Measurements from ENCODE around the gene MGAT1. TPM values are rescaled to one million over a fixed set of nuclear protein-coding genes. Genes with fewer than 3 reads are reported as not detected.

Gene MGAT1
- total and polyA plus RNA-seq, 10 donors, result 61.2 to 270 (median 224) TPM

DNA sequence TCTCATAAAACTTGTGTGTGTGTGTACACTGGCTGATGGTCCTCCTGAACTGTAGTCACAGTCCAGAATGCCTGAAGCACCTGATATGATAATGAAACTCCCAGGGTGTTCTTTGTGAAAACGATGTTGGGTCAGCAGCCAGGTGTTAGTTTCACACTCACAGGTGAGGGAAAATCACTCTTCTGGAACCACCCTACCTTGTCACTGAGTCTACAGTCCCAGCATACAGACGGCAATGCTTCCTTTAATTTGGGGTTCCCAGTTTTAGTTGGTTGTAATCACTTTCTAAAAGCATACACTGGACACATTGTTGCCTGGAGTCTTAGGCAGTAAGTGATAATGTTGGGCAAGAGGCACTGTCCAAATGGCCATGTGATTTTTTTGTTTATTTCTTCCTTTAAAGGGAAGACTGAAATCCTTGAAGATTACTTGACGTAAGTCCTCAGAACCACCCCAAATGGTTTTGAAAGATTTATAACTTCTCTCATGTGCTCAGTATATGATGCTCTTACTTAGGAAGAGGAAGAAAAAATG lies 18.2 kb upstream of the MGAT1 start:
- Histone ChIP-seq H3K36me3 (no peaks in the 10 kb centered on the region), H3K4me3 (no peak overlapping the region), H3K27me3 (replicated peaks in 1 of 7) (no peaks in the 10 kb centered on the region), H3K4me1 (peaks cover 20 to 58% (median 39%) of the 10 kb centered on the region in 6 donors), H3K27ac (peak overlapping the region; percentile 10 to 81 (median 70)), H3K9me3 (no peaks in the 10 kb centered on the region)
- intact Hi-C loops (cut with DNase I; ENCODE audit: low total_unique reads), result no loop called here
- WGBS, 5 donors, result 50 to 61% (median 55%) methylated on average over 3 of the region's 3 CpGs
- no peak for DNase-seq
- TF ChIP-seq, protein P1, sequence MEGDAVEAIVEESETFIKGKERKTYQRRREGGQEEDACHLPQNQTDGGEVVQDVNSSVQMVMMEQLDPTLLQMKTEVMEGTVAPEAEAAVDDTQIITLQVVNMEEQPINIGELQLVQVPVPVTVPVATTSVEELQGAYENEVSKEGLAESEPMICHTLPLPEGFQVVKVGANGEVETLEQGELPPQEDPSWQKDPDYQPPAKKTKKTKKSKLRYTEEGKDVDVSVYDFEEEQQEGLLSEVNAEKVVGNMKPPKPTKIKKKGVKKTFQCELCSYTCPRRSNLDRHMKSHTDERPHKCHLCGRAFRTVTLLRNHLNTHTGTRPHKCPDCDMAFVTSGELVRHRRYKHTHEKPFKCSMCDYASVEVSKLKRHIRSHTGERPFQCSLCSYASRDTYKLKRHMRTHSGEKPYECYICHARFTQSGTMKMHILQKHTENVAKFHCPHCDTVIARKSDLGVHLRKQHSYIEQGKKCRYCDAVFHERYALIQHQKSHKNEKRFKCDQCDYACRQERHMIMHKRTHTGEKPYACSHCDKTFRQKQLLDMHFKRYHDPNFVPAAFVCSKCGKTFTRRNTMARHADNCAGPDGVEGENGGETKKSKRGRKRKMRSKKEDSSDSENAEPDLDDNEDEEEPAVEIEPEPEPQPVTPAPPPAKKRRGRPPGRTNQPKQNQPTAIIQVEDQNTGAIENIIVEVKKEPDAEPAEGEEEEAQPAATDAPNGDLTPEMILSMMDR (IDR thresholded peaks at IDR 0.05 in 8 of 11, conservative IDR thresholded peaks at IDR 0.05 in 3 of 11), result no peak
- TF ChIP-seq POLR2AphosphoS5 (IDR thresholded peaks at IDR 0.05), result peak in 1 of 3 donors; percentile 60

DNA sequence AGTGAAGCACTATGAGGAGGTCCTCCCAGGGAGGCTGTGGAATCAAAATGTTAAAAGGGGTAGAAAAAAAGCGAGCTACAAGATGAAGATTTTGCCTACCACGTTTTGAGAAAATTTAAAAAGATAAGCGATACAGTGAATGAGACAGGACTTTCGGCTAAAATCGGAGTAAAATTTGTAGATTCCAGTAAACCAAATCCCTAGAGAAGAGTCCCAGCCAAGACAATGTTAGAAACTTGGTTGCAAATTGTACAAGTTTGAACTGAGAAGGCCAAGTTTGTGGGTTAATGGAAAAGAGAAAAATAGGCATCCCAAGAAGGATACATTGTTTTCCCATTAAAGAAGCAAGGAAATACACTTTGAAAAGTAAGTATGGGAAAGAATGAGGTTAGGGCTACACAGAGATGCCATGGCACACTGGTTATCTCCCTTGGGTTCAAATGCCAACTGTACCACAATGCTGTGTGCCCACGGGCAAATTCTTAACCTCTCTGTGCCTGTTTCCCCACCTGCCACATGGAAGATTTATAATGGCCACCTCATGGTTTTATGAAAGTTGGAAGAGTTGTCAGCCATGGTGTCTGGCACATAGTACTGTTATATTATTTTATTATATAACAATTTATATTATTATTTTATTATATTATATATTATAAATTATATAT lies 16.2 kb upstream of the MGAT1 start:
- DNase-seq, result no peak
- intact Hi-C loops (cut with DNase I; ENCODE audit: low total_unique reads), result no loop called here
- Histone ChIP-seq H3K36me3 (no peaks in the 10 kb centered on the region), H3K9me3 (no peaks in the 10 kb centered on the region), H3K27me3 (replicated peaks in 1 of 7) (no peaks in the 10 kb centered on the region), H3K27ac (no peak overlapping the region), H3K4me3 (no peak overlapping the region), H3K4me1 (peaks cover 21 to 69% (median 46%) of the 10 kb centered on the region in 6 donors)
- 82 to 91% (median 91%) methylated on average over 6 of the region's 6 CpGs for WGBS, 5 donors
- TF ChIP-seq POLR2A (IDR thresholded peaks at IDR 0.05), result no peak
- TF ChIP-seq, protein P1 (IDR thresholded peaks at IDR 0.05 in 8 of 11, conservative IDR thresholded peaks at IDR 0.05 in 3 of 11), result no peak
- TF ChIP-seq POLR2AphosphoS5 (IDR thresholded peaks at IDR 0.05), result no peak

DNA sequence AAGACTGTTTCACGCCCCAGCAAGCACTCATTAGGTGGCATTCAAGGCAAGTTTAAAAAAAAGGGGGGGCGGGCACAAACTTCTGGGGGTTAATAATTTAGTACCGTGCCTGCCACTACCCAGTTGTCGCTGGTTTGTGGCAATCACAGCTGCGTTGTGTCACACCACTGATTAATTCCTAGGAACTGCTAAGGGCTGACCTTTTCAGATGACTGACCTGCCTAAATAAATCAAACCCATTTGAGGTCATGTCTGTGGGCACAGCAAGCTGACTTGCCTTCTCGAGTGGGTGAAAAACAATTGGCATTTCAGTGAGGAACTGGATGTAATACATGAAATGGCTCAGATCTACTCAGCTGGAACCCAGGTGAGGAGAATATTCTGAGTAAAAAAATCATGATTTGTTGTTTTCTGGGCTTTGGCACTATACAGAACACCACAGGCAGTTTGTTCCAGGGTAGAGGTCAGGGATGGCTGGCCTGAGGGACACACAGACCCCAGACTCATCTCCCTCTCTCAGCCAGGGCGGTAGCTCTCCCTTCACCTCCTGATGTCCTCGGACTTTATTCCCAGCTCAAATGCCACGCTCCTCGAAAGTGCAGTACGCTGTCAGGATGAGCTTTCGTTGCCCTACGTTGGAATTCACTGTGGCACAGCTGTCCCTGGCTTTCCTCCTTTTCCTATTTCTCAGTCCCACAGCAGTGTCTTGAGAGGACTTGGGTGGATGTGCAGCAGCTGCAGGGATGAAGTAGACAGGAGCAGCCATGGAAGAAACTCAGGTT lies 15.5 kb upstream of the MGAT1 start:
- WGBS, 5 donors, result 62 to 75% (median 64%) methylated on average over 13 of the region's 13 CpGs
- intact Hi-C loops (cut with DNase I; ENCODE audit: low total_unique reads), result no loop called here
- DNase-seq, result no peak
- Histone ChIP-seq H3K9me3 (no peaks in the 10 kb centered on the region), H3K4me1 (peaks cover 21 to 76% (median 46%) of the 10 kb centered on the region in 6 donors), H3K36me3 (no peaks in the 10 kb centered on the region), H3K27me3 (replicated peaks in 1 of 7) (no peaks in the 10 kb centered on the region), H3K4me3 (no peak overlapping the region), H3K27ac (peak overlapping the region in 5 of 8 donors; percentile 19 to 72 (median 61))
- TF ChIP-seq POLR2AphosphoS5 (IDR thresholded peaks at IDR 0.05) (no peak), POLR2A (IDR thresholded peaks at IDR 0.05) (no peak)
- TF ChIP-seq, protein P1 (IDR thresholded peaks at IDR 0.05 in 8 of 11, conservative IDR thresholded peaks at IDR 0.05 in 3 of 11), result no peak

All from spleen (tissue), 11 donors.